A673 (cell line): Measurements from ENCODE around the gene MACROD1. TPM values are rescaled to one million over a fixed set of nuclear protein-coding genes. Genes with fewer than 3 reads are reported as not detected.
A peak's percentile ranks its signal among the peaks of the same experiment; 100 is the strongest.

Experiments used
- BruUV-seq: library from RNA; stranded (reverse); fragments of 400-500 nt; replicated peaks from 2 replicates; lab custom pipeline; 2021; lab: Mats Ljungman, UMichigan
- CTCF ChIA-PET: fragments of 300-600 bp; sonication (Branson Sonifier 250); formaldehyde crosslinking; loops from one replicate; lab custom pipeline; 2022; ENCODE audit warnings: antibody characterized with exemption; lab: Charles Lee
- POLR2A ChIA-PET: fragments of 300-600 bp; sonication (Branson Sonifier 250); formaldehyde crosslinking; loops from one replicate; lab custom pipeline; 2022; ENCODE audit warnings: antibody characterized with exemption; ENCODE audit not compliant: low non-redundant PET; lab: Charles Lee
- DNase-seq: peaks from one replicate; pipeline ENCODE4 v3.0.0-alpha.2; 2015; ENCODE audit warnings: low spot score
- H3K27ac ChIP-seq: fragments of 200-600 bp; sonication (generic); 2 replicates; pipeline ENCODE4 v1.5.1; 2016; ENCODE audit warnings: mixed run types, low read depth, mild to moderate bottlenecking, mixed read lengths, antibody characterized with exemption, low read length; ENCODE audit not compliant: poor library complexity, severe bottlenecking
- H3K27me3 ChIP-seq: fragments of 200-600 bp; sonication (generic); replicated peaks from 2 replicates; pipeline ENCODE4 v1.6.1; 2017; ENCODE audit warnings: mixed run types, low read depth, mild to moderate bottlenecking, mixed read lengths, antibody characterized with exemption, low read length; ENCODE audit not compliant: insufficient read depth, poor library complexity
- H3K36me3 ChIP-seq: fragments of 200-600 bp; sonication (generic); 2 replicates; pipeline ENCODE4 v1.6.1; 2016; ENCODE audit warnings: mixed run types, mild to moderate bottlenecking, mixed read lengths, antibody characterized with exemption, low read length; ENCODE audit not compliant: insufficient read depth, poor library complexity, severe bottlenecking
- H3K4me1 ChIP-seq: fragments of 200-600 bp; sonication (generic); 2 replicates; pipeline ENCODE4 v1.6.1; 2017; ENCODE audit warnings: mixed run types, mild to moderate bottlenecking, mixed read lengths, antibody characterized with exemption, low read length; ENCODE audit not compliant: insufficient read depth, poor library complexity, severe bottlenecking
- H3K4me3 ChIP-seq: fragments of 200-600 bp; sonication (generic); 2 replicates; pipeline ENCODE4 v1.5.1; 2016; ENCODE audit warnings: low read depth, mixed run types, mild to moderate bottlenecking, mixed read lengths, low read length; ENCODE audit not compliant: poor library complexity, severe bottlenecking
- H3K9me3 ChIP-seq: fragments of 200-600 bp; sonication (generic); 2 replicates; pipeline ENCODE4 v1.6.1; 2016; ENCODE audit warnings: mixed run types, low read depth, mild to moderate bottlenecking, mixed read lengths, antibody characterized with exemption, low read length; ENCODE audit not compliant: poor library complexity, severe bottlenecking
- EZH2 ChIP-seq: fragments of 200-600 bp; sonication (generic); IDR thresholded peaks from 2 replicates; pipeline ENCODE4 v1.6.1; 2017; ENCODE audit warnings: borderline replicate concordance, low read depth, mild to moderate bottlenecking, mixed read lengths, antibody characterized with exemption, low read length; ENCODE audit not compliant: poor library complexity, severe bottlenecking
- intact Hi-C: fragments of 100-400 bp; cut with micrococcal nuclease; formaldehyde crosslinking; loops from one replicate; pipeline ENCODE4 v1.10.0; 2022; ENCODE audit not compliant: unreplicated experiment
- total RNA-seq: library from RNA; stranded (reverse); gene quantifications from 2 replicates; pipeline ENCODE4 v1.2.3, GENCODE V29; 2021
- TF ChIP-seq, protein P1 (sequence below): fragments of 300-800, 200-600 bp; sonication (generic); conservative IDR thresholded peaks from 2 replicates; pipeline ENCODE4 v1.5.1; 2017; ENCODE audit warnings: low read depth, mild to moderate bottlenecking, antibody characterized with exemption, low read length, moderate library complexity, mixed read lengths

The MACROD1 gene
- total RNA-seq, 1 experiment from 2014 or later, result 28.7 TPM

DNA sequence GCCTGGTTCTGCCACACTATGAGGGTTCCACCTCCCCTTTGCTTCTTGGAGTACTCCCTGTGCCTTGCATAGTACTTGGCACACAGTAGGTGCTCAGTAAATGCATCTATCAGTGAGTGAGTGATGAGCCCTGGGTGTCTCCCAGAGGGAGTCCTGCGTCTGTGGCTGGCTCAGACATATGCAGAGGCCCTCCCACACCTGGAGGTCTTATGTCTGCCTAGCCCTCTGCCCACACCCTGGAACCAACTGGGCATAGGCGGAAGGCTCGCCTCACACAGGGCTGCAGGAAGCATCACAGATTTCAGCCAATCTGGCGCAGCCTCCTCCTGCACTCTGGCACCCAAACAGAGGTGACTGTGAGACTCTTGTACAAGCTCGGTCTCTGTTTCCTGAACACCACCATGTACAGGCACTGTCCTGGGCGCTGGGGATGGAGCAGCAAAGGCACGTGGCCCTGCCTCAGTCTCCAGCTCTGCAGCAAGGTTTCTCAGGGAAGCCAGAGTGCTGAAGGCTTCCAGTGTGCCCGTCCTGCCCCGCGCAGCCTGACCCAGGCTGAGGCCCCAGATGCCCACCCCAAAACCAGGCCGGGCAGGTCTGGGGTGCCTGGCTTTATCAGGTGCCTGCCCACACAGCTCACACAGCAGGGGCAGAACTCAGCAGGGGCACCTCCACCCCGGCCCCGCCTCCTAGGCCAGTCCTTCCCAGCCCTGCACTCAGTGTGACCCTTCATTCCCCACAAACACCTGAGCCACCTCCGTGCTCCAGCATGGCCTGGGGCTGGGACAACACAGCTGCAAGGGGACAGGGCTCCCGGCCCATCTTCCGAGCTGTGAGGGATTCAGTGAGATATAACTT, 103.5 kb downstream of the MACROD1 start:
- Histone ChIP-seq H3K4me3 (no peak overlapping the region), H3K27ac (no peak overlapping the region), H3K9me3 (no peaks in the 10 kb centered on the region), H3K36me3 (no peaks in the 10 kb centered on the region), H3K27me3 (no peaks in the 10 kb centered on the region), H3K4me1 (peaks cover 25% of the 10 kb centered on the region)
- no peak for TF ChIP-seq EZH2
- TF ChIP-seq, protein P1, sequence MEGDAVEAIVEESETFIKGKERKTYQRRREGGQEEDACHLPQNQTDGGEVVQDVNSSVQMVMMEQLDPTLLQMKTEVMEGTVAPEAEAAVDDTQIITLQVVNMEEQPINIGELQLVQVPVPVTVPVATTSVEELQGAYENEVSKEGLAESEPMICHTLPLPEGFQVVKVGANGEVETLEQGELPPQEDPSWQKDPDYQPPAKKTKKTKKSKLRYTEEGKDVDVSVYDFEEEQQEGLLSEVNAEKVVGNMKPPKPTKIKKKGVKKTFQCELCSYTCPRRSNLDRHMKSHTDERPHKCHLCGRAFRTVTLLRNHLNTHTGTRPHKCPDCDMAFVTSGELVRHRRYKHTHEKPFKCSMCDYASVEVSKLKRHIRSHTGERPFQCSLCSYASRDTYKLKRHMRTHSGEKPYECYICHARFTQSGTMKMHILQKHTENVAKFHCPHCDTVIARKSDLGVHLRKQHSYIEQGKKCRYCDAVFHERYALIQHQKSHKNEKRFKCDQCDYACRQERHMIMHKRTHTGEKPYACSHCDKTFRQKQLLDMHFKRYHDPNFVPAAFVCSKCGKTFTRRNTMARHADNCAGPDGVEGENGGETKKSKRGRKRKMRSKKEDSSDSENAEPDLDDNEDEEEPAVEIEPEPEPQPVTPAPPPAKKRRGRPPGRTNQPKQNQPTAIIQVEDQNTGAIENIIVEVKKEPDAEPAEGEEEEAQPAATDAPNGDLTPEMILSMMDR, result no peak
- ChIA-PET CTCF (no interaction called here), POLR2A (no interaction called here)
- intact Hi-C loops, result no loop called here
- no peak for DNase-seq
- no TSS peak for BruUV-seq

DNA sequence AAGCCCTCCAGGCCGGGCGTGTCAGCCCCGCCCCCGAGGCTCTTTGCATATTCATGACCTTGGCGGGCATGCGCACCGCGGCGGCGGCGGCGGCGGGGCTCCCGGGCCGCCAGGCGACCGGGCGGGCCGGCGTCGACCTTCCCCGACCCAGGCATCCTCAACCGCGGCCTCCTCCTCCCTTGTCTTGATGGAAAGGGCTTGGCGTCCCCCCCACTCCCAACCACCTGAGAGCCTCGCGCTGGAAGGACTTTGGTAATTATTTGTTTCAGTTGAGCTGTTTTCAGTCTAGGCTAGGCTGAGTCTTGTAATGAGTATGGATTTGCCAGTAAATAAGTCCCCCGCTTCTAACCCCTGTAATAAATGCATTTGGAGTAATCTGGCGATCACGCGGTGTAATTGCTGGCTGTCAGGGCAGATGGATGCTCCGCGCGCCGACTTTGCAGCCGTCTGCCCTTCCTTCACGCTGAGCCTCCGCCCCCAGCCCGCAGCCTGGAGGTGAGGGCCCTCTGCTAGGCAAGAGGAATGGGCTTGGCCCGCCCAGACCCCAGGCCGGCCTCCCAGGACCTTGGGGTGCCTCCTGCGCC, 105.0 kb downstream of the MACROD1 start:
- peak; percentile 65 for DNase-seq
- Histone ChIP-seq H3K36me3 (no peaks in the 10 kb centered on the region), H3K27ac (no peak overlapping the region), H3K4me3 (peak overlapping the region; percentile 46), H3K27me3 (no peaks in the 10 kb centered on the region), H3K4me1 (peaks cover 21% of the 10 kb centered on the region), H3K9me3 (no peaks in the 10 kb centered on the region)
- CTCF ChIA-PET, result interaction anchor here (0.6 to 0.7 kb wide), 3 partner anchors 25 to 316 kb away, joined by 3 to 10 read pairs (median 3); no protein-coding TSS in a partner anchor
- POLR2A ChIA-PET, result no interaction called here
- TF ChIP-seq, protein P1, result no peak
- no peak for TF ChIP-seq EZH2
- intact Hi-C loops, result no loop called here
- no TSS peak for BruUV-seq

DNA sequence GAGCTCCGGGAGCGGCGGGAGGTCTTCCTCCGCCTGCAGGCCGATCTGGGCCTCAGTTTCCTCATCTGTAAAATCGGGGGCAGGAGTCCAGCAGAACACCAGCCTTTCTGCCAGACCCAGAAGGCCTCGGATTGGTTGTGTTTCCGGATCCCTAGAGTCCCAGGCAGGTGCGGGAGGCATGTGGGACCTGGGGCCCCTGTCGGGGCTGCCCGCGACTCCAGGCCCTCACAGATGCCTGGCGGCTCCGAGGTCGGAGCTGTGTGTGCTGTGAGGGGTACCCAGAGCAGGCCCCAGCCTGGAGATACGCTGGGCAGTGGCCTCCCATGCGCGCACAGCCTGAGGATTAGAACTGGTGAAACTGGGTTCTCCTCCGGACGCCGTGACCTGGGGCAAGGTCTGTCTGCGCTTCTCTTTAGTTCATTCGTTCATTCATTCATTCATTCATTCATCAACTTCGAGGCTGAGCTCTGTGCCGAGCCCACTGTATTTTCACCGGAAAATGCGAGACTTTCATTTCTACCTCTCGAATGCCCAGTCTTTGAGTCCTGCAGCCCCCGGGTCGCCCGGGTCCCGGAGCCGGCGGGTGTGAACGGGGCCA, 105.6 kb downstream of the MACROD1 start:
- H3K27me3 ChIP-seq, result no peaks in the 10 kb centered on the region
- intact Hi-C loops, result no loop called here

More for the DNA sequence above, 105.6 kb downstream of the MACROD1 start:
- POLR2A ChIA-PET, result no interaction called here
- H3K36me3 ChIP-seq, result no peaks in the 10 kb centered on the region
- no peak for DNase-seq
- CTCF ChIA-PET, result interaction anchor here (0.6 kb wide), 1 partner anchor 19 kb away, joined by 4 read pairs; no protein-coding TSS in a partner anchor
- H3K4me1 ChIP-seq, result peaks cover 27% of the 10 kb centered on the region
- TF ChIP-seq, protein P1, result no peak
- no peaks in the 10 kb centered on the region for H3K9me3 ChIP-seq
- no TSS peak for BruUV-seq
- H3K27ac ChIP-seq, result no peak overlapping the region
- H3K4me3 ChIP-seq, result peak overlapping the region; percentile 46
